HepG2 (cell line): ENCODE measurements around the gene TBKBP1. TPM values are rescaled to one million over a fixed set of nuclear protein-coding genes. Genes with fewer than 3 reads are reported as not detected.

Source experiments
- ATAC-seq: fragments of 200-7000 bp; cut with Tn5 transposase; 3 replicates; pipeline ENCODE4 v1.9.1; 2020; ENCODE audit warnings: mild to moderate bottlenecking, moderate library complexity
- BruUV-seq: library from RNA; stranded (reverse); fragments of 400-500 nt; replicated peaks from 2 replicates; lab custom pipeline; 2021; lab: Mats Ljungman, UMichigan
- CTCF ChIA-PET: fragments of 300-600 bp; formaldehyde crosslinking; extraction: SDS; loops from one replicate; lab custom pipeline; 2021; ENCODE audit warnings: low total read pairs, inconsistent platforms, low intra/inter-chr PET ratio; lab: Yijun Ruan, JAX
- POLR2A ChIA-PET: fragments of 350-600 bp; sonication (Branson Sonifier 250); formaldehyde crosslinking; loops from one replicate; lab custom pipeline; 2020; ENCODE audit warnings: antibody characterized with exemption, inconsistent platforms; lab: Yijun Ruan, JAX
- DNase-seq: peaks from one replicate; pipeline ENCODE4 v3.0.0-alpha.2; 2015; ENCODE audit warnings: low spot score
- FAIRE-seq: peaks from 3 replicates; lab custom pipeline; 2011; peaks lifted over from hg19 to GRCh38; lab: Jason Lieb, UNC
- H2AFZ ChIP-seq: one replicate; pipeline ENCODE4 v1.6.1; 2011; ENCODE audit warnings: low read length, inconsistent platforms
- H3K27ac ChIP-seq: fragments of 300-600 bp; 3 replicates; pipeline ENCODE4 v1.8.0; 2011; ENCODE audit warnings: mixed run types, mild to moderate bottlenecking, mixed read lengths, low read length, inconsistent platforms; ENCODE audit not compliant: insufficient read depth; ENCODE audit errors: extremely low read length
- H3K27me3 ChIP-seq, 2 experiments: fragments of 200-600 bp in 1 of 2; 2 replicates in 1 of 2; 3 replicates in 1 of 2; pipeline versions ENCODE4 v1.6.0 to v1.8.0; 2011; ENCODE audit warnings: low read length in 2 of 2, mild to moderate bottlenecking in 2 of 2, moderate library complexity in 2 of 2, inconsistent platforms in 1 of 2; ENCODE audit not compliant: insufficient read depth in 2 of 2, control insufficient read depth in 1 of 2
- H3K36me3 ChIP-seq, 2 experiments: fragments of 200-600 bp in 1 of 2; replicated peaks in 1 of 2; 2 replicates in 1 of 2; 3 replicates in 1 of 2; pipeline versions ENCODE4 v1.5.1 to v1.8.0; 2011; ENCODE audit warnings: low read length in 2 of 2, inconsistent platforms in 1 of 2; ENCODE audit not compliant: insufficient read depth in 2 of 2, control insufficient read depth in 1 of 2
- H3K4me1 ChIP-seq: 2 replicates; pipeline ENCODE4 v1.5.1; 2012; ENCODE audit warnings: low read length, inconsistent platforms; ENCODE audit not compliant: insufficient read depth
- H3K4me2 ChIP-seq: 2 replicates; pipeline ENCODE4 v1.6.0; 2011; ENCODE audit warnings: low read depth, low read length, inconsistent platforms
- H3K4me3 ChIP-seq, 3 experiments: fragments of 200-600 bp in 1 of 3; sonication (generic), shearing (Covaris generic) in 1 of 3; replicated peaks in 1 of 3; 2 replicates each; pipeline ENCODE4 v1.5.1; 2011 to 2016; ENCODE audit warnings: low read length in 3 of 3, inconsistent platforms in 2 of 3, low read depth in 2 of 3, mild to moderate bottlenecking in 2 of 3, control low read depth in 1 of 3, mixed read lengths in 1 of 3; ENCODE audit not compliant: insufficient read depth in 1 of 3
- H3K79me2 ChIP-seq: one replicate; pipeline ENCODE4 v1.6.1; 2011; ENCODE audit warnings: low read length, inconsistent platforms; ENCODE audit not compliant: insufficient read depth
- H3K9ac ChIP-seq: 2 replicates; pipeline ENCODE4 v1.6.0; 2011; ENCODE audit warnings: mild to moderate bottlenecking, low read depth, low read length, inconsistent platforms; ENCODE audit not compliant: insufficient read depth
- H3K9me3 ChIP-seq: 2 replicates; pipeline ENCODE4 v1.5.1; 2012; ENCODE audit warnings: mild to moderate bottlenecking, low read length
- H4K20me1 ChIP-seq: 2 replicates; pipeline ENCODE4 v1.6.0; 2011; ENCODE audit warnings: inconsistent platforms, mild to moderate bottlenecking, low read length, moderate library complexity; ENCODE audit not compliant: insufficient read depth
- ADNP ChIP-seq: sonication (generic); formaldehyde crosslinking; IDR thresholded peaks from 2 replicates; pipeline ENCODE4 v1.4.0; 2020; ENCODE audit warnings: missing genetic modification reagents
- GTF3A ChIP-seq: sonication (generic); formaldehyde crosslinking; conservative IDR thresholded peaks from 2 replicates; pipeline ENCODE4 v1.4.0; 2020; ENCODE audit warnings: mild to moderate bottlenecking, missing genetic modification reagents
- HOXD1 ChIP-seq: sonication (generic); formaldehyde crosslinking; IDR thresholded peaks from 2 replicates; pipeline ENCODE4 v1.5.0; 2020; ENCODE audit warnings: missing genetic modification reagents
- MTERF4 ChIP-seq: sonication (generic); formaldehyde crosslinking; IDR thresholded peaks from 2 replicates; pipeline ENCODE4 v1.8.0; 2023; ENCODE audit warnings: mild to moderate bottlenecking, missing genetic modification reagents
- PATZ1 ChIP-seq: sonication (generic); formaldehyde crosslinking; IDR thresholded peaks from 2 replicates; pipeline ENCODE4 v1.4.0; 2020; ENCODE audit warnings: missing genetic modification reagents
- PRDM4 ChIP-seq: sonication (generic); formaldehyde crosslinking; IDR thresholded peaks from 2 replicates; pipeline ENCODE4 v1.9.0; 2021; ENCODE audit warnings: missing genetic modification reagents, borderline replicate concordance
- RFX5 ChIP-seq: IDR thresholded peaks from 2 replicates; pipeline ENCODE4 v1.6.1; 2011; ENCODE audit warnings: low read depth, low read length, improper control_type of control experiment
- ZBTB14 ChIP-seq: sonication (generic); formaldehyde crosslinking; IDR thresholded peaks from 2 replicates; pipeline ENCODE4 v1.4.0; 2020; ENCODE audit warnings: missing genetic modification reagents
- ZBTB3 ChIP-seq: sonication (generic); formaldehyde crosslinking; IDR thresholded peaks from 2 replicates; pipeline ENCODE4 v1.4.0; 2020; ENCODE audit warnings: low read depth, mild to moderate bottlenecking, moderate library complexity, missing genetic modification reagents, borderline replicate concordance
- ZFP91 ChIP-seq: sonication (generic); formaldehyde crosslinking; IDR thresholded peaks from 2 replicates; pipeline ENCODE4 v1.9.0; 2022; ENCODE audit warnings: missing genetic modification reagents, mild to moderate bottlenecking, borderline replicate concordance
- ZNF10 ChIP-seq: sonication (generic); formaldehyde crosslinking; IDR thresholded peaks from 2 replicates; pipeline ENCODE4 v1.4.0; 2020; ENCODE audit warnings: mild to moderate bottlenecking, low read depth, missing genetic modification reagents, borderline replicate concordance
- ZNF225 ChIP-seq: sonication (generic); formaldehyde crosslinking; IDR thresholded peaks from 2 replicates; pipeline ENCODE4 v1.4.0; 2020; ENCODE audit warnings: mild to moderate bottlenecking, missing genetic modification reagents
- ZNF33B ChIP-seq: sonication (generic); formaldehyde crosslinking; IDR thresholded peaks from 2 replicates; pipeline ENCODE4 v1.5.1; 2020; ENCODE audit warnings: mild to moderate bottlenecking, missing genetic modification reagents
- ZSCAN29 ChIP-seq: sonication (generic); formaldehyde crosslinking; conservative IDR thresholded peaks from 2 replicates; pipeline ENCODE4 v1.4.0; 2020; ENCODE audit warnings: mild to moderate bottlenecking, missing genetic modification reagents
- WGBS: methylation state at CpG from one replicate; pipeline ENCODE4 v1.1.6; 2017; ENCODE audit warnings: low lambda C conversion rate; 5-methylcytosine and 5-hydroxymethylcytosine counted together
- in situ Hi-C: cut with HindIII; loops from 2 replicates; pipeline ENCODE4 v1.10.0; 2017; ENCODE audit warnings: low pct_unique_long_range_greater_than_20kb; ENCODE audit not compliant: extremely low pct_ligation_motif_present
- intact Hi-C: fragments of 100-400 bp; cut with micrococcal nuclease; formaldehyde crosslinking; loops from one replicate; pipeline ENCODE4 v1.10.0; 2022; ENCODE audit not compliant: unreplicated experiment
- polyA plus RNA-seq, 8 experiments: library from polyadenylated mRNA; depleted of rRNA in 3 of 8; stranded (reverse) in 7 of 8; unstranded in 1 of 8; fragments of >200 nt; fragmentation: Illumina TruSeq in 4 of 8; extraction: Trizol in 4 of 8; gene quantifications; 2 replicates each; pipeline versions ENCODE4 v1.2.1 to v1.2.3, GENCODE V29; 2011 to 2016; ENCODE audit warnings: low read depth in 4 of 8, missing spikeins in 1 of 8, mixed read lengths in 1 of 8; ENCODE audit not compliant: insufficient read depth in 1 of 8
- total RNA-seq, 5 experiments: library from RNA; depleted of rRNA; stranded (reverse); fragments of >200 nt; fragmentation: Illumina TruSeq; extraction: Trizol; gene quantifications; 2 replicates each; pipeline ENCODE4 v1.2.3, GENCODE V29; 2016; ENCODE audit warnings: low read depth in 1 of 5

Gene TBKBP1
- total and polyA plus RNA-seq, 2 of the 13 experiments (the other 11 are each of a cell fraction or from before 2014, with no cell fraction given) = 2.6 to 7.0 TPM

- no peak for TF ChIP-seq GTF3A (CRISPR knock-in tag)
Observed at GRCh38 chr17:47701608-47702007, 7.6 kb downstream of the TBKBP1 start (continued).

- CTCF ChIA-PET = no interaction called here
- no peak overlapping the region for H3K4me3 ChIP-seq
- BruUV-seq = no TSS peak
- H3K79me2 ChIP-seq = no peaks in the 10 kb centered on the region
- no peaks in the 10 kb centered on the region for H3K9me3 ChIP-seq
- peaks cover 10% of the 10 kb centered on the region for H3K4me1 ChIP-seq
- no peak for DNase-seq
- H2AFZ ChIP-seq = no peak overlapping the region
- H3K4me2 ChIP-seq = no peak overlapping the region
- ATAC-seq = no peak
- intact Hi-C loops = no loop called here
- H3K27ac ChIP-seq = no peak overlapping the region
- 92% methylated on average over 12 of the region's 12 CpGs for WGBS
- peaks cover 0 to 1% of the 10 kb centered on the region in 2 experiments; a peak in 1 of 5 replicates for H3K36me3 ChIP-seq
- in situ Hi-C loops = no loop called here
- H3K27me3 ChIP-seq = no peaks in the 10 kb centered on the region
- no peak overlapping the region for H3K9ac ChIP-seq
- FAIRE-seq = no peak
- POLR2A ChIA-PET = no interaction called here
- H4K20me1 ChIP-seq = no peaks in the 10 kb centered on the region
- TF ChIP-seq ZBTB14 (no peak), ZNF33B (CRISPR knock-in tag) (no peak), PRDM4 (CRISPR knock-in tag) (no peak), RFX5 (no peak), HOXD1 (no peak), ZFP91 (CRISPR knock-in tag) (no peak), PATZ1 (no peak), ZBTB3 (CRISPR knock-in tag) (no peak), ZNF10 (CRISPR knock-in tag) (no peak), MTERF4 (CRISPR knock-in tag) (no peak), ZNF225 (no peak), ZSCAN29 (CRISPR knock-in tag) (no peak), ADNP (CRISPR knock-in tag) (no peak)
Observed at GRCh38 chr17:47702391-47702995, 8.5 kb downstream of the TBKBP1 start.
